ENCODE measurements around the gene LIMA1. TPM values are rescaled to one million over a fixed set of nuclear protein-coding genes. Genes with fewer than 3 reads are reported as not detected.

The LIMA1 gene
- total RNA-seq, 2 donors from 2014 or later = 48.8 to 53.4 TPM

GRCh38 chr12:50240096-50240791 lies 43.1 kb downstream of the LIMA1 start:
- Histone ChIP-seq H3K4me3 (no peak overlapping the region), H3K4me1 (peaks cover 23% of the 10 kb centered on the region), H3K27me3 (no peaks in the 10 kb centered on the region), H3K27ac (peak overlapping the region in 1 of 4 donors; percentile 2), H3K36me3 (replicated peaks in 1 of 2; ENCODE audit: insufficient read depth in 1 of 2, low read depth in 2 of 2) (peaks cover 0 to 3% of the 10 kb centered on the region in 2 donors), H3K9me3 (no peaks in the 10 kb centered on the region)
- intact Hi-C loops (cut with DNase I) = no loop called here
- ATAC-seq (no peak), DNase-seq (no peak)
- TF ChIP-seq, protein P1, sequence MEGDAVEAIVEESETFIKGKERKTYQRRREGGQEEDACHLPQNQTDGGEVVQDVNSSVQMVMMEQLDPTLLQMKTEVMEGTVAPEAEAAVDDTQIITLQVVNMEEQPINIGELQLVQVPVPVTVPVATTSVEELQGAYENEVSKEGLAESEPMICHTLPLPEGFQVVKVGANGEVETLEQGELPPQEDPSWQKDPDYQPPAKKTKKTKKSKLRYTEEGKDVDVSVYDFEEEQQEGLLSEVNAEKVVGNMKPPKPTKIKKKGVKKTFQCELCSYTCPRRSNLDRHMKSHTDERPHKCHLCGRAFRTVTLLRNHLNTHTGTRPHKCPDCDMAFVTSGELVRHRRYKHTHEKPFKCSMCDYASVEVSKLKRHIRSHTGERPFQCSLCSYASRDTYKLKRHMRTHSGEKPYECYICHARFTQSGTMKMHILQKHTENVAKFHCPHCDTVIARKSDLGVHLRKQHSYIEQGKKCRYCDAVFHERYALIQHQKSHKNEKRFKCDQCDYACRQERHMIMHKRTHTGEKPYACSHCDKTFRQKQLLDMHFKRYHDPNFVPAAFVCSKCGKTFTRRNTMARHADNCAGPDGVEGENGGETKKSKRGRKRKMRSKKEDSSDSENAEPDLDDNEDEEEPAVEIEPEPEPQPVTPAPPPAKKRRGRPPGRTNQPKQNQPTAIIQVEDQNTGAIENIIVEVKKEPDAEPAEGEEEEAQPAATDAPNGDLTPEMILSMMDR (IDR thresholded peaks at IDR 0.05) = no peak
- TF ChIP-seq POLR2A (IDR thresholded peaks at IDR 0.05) = no peak
- WGBS, 2 donors = 85 to 87% methylated on average over 7 of the region's 7 CpGs

- intact Hi-C loops (cut with DNase I) = no loop called here
- TF ChIP-seq, protein P1 (IDR thresholded peaks at IDR 0.05) = no peak
- no peak for TF ChIP-seq POLR2A (IDR thresholded peaks at IDR 0.05)
- Histone ChIP-seq H3K4me3 (no peak overlapping the region), H3K27ac (no peak overlapping the region), H3K4me1 (peaks cover 23% of the 10 kb centered on the region), H3K9me3 (no peaks in the 10 kb centered on the region), H3K36me3 (replicated peaks in 1 of 2; ENCODE audit: insufficient read depth in 1 of 2, low read depth in 2 of 2) (peaks cover 0 to 3% of the 10 kb centered on the region in 2 donors), H3K27me3 (no peaks in the 10 kb centered on the region)
- ATAC-seq (no peak), DNase-seq (no peak)
- 90 to 92% methylated on average over 10 of the region's 10 CpGs for WGBS, 2 donors
Measured at GRCh38 chr12:50239355-50239891, 43.9 kb downstream of the LIMA1 start.

- H3K4me1 ChIP-seq = no peaks in the 10 kb centered on the region
- peaks cover 0 to 3% of the 10 kb centered on the region in 2 donors for H3K36me3 ChIP-seq (replicated peaks in 1 of 2; ENCODE audit: insufficient read depth in 1 of 2, low read depth in 2 of 2)
- intact Hi-C loops (cut with DNase I) = no loop called here
- TF ChIP-seq, protein P1 (IDR thresholded peaks at IDR 0.05) = no peak
- TF ChIP-seq POLR2A (IDR thresholded peaks at IDR 0.05) = no peak
- H3K27me3 ChIP-seq = no peaks in the 10 kb centered on the region
- no peaks in the 10 kb centered on the region for H3K9me3 ChIP-seq
- no peak for ATAC-seq
- DNase-seq = no peak
- 78 to 89% methylated on average over 3 of the region's 3 CpGs for WGBS, 2 donors
- no peak overlapping the region for H3K27ac ChIP-seq
- H3K4me3 ChIP-seq = no peak overlapping the region
Measured at GRCh38 chr12:50234347-50234746, 49.0 kb downstream of the LIMA1 start.

DNA sequence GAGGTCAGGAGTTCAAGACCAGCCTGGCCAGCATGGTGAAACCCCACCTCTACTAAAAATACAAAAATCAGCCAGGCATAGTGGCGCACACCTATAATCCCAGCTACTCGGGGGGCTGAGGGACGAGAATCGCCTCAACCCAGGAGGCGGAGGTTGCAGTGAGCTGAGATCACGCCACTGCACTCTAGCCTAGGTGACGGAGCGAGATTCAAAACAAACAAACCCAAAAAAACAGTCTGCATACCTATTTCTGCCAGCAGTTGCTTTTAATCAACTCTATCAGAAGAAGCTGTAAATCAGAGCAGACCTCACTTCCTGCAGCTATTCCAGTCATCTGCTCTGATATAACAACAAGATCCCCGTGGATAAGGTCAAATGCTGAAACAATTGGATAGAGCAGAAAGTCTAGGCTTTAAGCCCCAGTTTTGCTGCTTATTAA lies 50.5 kb downstream of the LIMA1 start:
- H3K27me3 ChIP-seq = no peaks in the 10 kb centered on the region
- ATAC-seq = no peak
- intact Hi-C loops (cut with DNase I) = no loop called here
- no peak for DNase-seq
- 71 to 91% methylated on average over 6 to 9 of the region's 9 CpGs for WGBS, 2 donors
- TF ChIP-seq, protein P1 (IDR thresholded peaks at IDR 0.05) = no peak
- TF ChIP-seq POLR2A (IDR thresholded peaks at IDR 0.05) = no peak
- H3K36me3 ChIP-seq (replicated peaks in 1 of 2; ENCODE audit: insufficient read depth in 1 of 2, low read depth in 2 of 2) = peaks cover 0 to 1% of the 10 kb centered on the region in 2 donors
- no peaks in the 10 kb centered on the region for H3K4me1 ChIP-seq
- H3K9me3 ChIP-seq = no peaks in the 10 kb centered on the region
- no peak overlapping the region for H3K27ac ChIP-seq
- H3K4me3 ChIP-seq = no peak overlapping the region

Measured in body of pancreas (tissue), 4 donors.